GM12878 (cell line): ENCODE measurements around the gene WDTC1. TPM values are rescaled to one million over a fixed set of nuclear protein-coding genes. Genes with fewer than 3 reads are reported as not detected.
"Not testable (repeated sequence)": the region's sequence is repeated elsewhere in the genome, so short reads cannot be mapped to it uniquely, and the experiment has no call there.

Source experiments
- ATAC-seq: fragments of 200-7000 bp; cut with Tn5 transposase; 3 replicates; pipeline ENCODE4 v1.9.1; 2020; ENCODE audit warnings: mild to moderate bottlenecking, moderate library complexity
- BruUV-seq: library from RNA; stranded (reverse); fragments of 400-500 nt; replicated peaks from 2 replicates; lab custom pipeline; 2021; lab: Mats Ljungman, UMichigan
- CTCF ChIA-PET: fragments of 300-600 bp; sonication (Branson Sonifier 250); formaldehyde crosslinking; extraction: SDS; loops from one replicate; lab custom pipeline; 2021; ENCODE audit warnings: inconsistent platforms; lab: Yijun Ruan, JAX
- POLR2A ChIA-PET: fragments of 350-600 bp; formaldehyde crosslinking; extraction: SDS; loops from one replicate; lab custom pipeline; 2021; ENCODE audit warnings: inconsistent platforms; lab: Charles Lee
- RAD21 ChIA-PET: fragments of 300-600 bp; sonication (Branson Sonifier 250); formaldehyde crosslinking; loops from one replicate; lab custom pipeline; 2023; ENCODE audit warnings: antibody characterized with exemption; ENCODE audit not compliant: unreplicated experiment; lab: Charles Lee
- SMC1A ChIA-PET: fragments of 300-600 bp; sonication (Branson Sonifier 250); formaldehyde crosslinking; loops from one replicate; lab custom pipeline; 2023; ENCODE audit not compliant: unreplicated experiment, uncharacterized antibody; lab: Charles Lee
- DNase-seq: peaks from one replicate; pipeline ENCODE4 v3.0.0-alpha.2; 2011; ENCODE audit warnings: low read depth, low spot score
- FAIRE-seq: peaks from 3 replicates; lab custom pipeline; 2011; peaks lifted over from hg19 to GRCh38; lab: Jason Lieb, UNC
- H2AFZ ChIP-seq: 2 replicates; pipeline ENCODE4 v1.6.0; 2011; ENCODE audit warnings: low read depth, low read length, control low read depth; ENCODE audit not compliant: control insufficient read depth
- H3K27ac ChIP-seq: 2 replicates; pipeline ENCODE4 v1.5.1; 2011; ENCODE audit warnings: control low read depth; ENCODE audit not compliant: control insufficient read depth, insufficient read depth
- H3K27me3 ChIP-seq, 2 experiments: replicated peaks in 1 of 2; 2 replicates each; pipeline versions ENCODE4 v1.6.0 to v1.6.1; 2011; ENCODE audit warnings: low read length in 1 of 2; ENCODE audit not compliant: control insufficient read depth in 2 of 2, insufficient read depth in 2 of 2
- H3K36me3 ChIP-seq, 2 experiments: 2 replicates each; pipeline ENCODE4 v1.5.1; 2011; ENCODE audit warnings: low read length in 1 of 2; ENCODE audit not compliant: control insufficient read depth in 2 of 2, insufficient read depth in 2 of 2
- H3K4me1 ChIP-seq: 2 replicates; pipeline ENCODE4 v1.6.1; 2011; ENCODE audit warnings: mild to moderate bottlenecking, low read length, moderate library complexity, mixed read lengths; ENCODE audit not compliant: control insufficient read depth, insufficient read depth
- H3K4me2 ChIP-seq: 2 replicates; pipeline ENCODE4 v1.6.0; 2011; ENCODE audit warnings: control low read depth; ENCODE audit not compliant: control insufficient read depth, insufficient read depth
- H3K4me3 ChIP-seq: fragments of 200-600 bp; sonication (generic); 2 replicates; pipeline ENCODE4 v1.5.1; 2016
- H3K79me2 ChIP-seq: 2 replicates; pipeline ENCODE4 v1.6.0; 2011; ENCODE audit warnings: low read length; ENCODE audit not compliant: control insufficient read depth, insufficient read depth
- H3K9ac ChIP-seq: 2 replicates; pipeline ENCODE4 v1.8.0; 2011; ENCODE audit warnings: low read length, control low read depth, mixed read lengths; ENCODE audit not compliant: control insufficient read depth, insufficient read depth
- H3K9me3 ChIP-seq: replicated peaks from 3 replicates; pipeline ENCODE4 v1.5.1; 2011; ENCODE audit warnings: mild to moderate bottlenecking, low read length; ENCODE audit not compliant: control insufficient read depth, insufficient read depth
- H4K20me1 ChIP-seq: 2 replicates; pipeline ENCODE4 v1.6.0; 2011; ENCODE audit not compliant: control insufficient read depth, insufficient read depth
- BACH1 ChIP-seq: fragments of 450-650 bp; IDR thresholded peaks from 2 replicates; pipeline ENCODE4 v1.6.1; 2017; ENCODE audit warnings: mild to moderate bottlenecking, borderline replicate concordance
- BRCA1 ChIP-seq: IDR thresholded peaks from 2 replicates; pipeline ENCODE4 v1.6.1; 2011; ENCODE audit warnings: low read depth, low read length, improper control_type of control experiment
- EGR1 ChIP-seq, 2 experiments: IDR thresholded peaks; 1 replicate in 1 of 2; 2 replicates in 1 of 2; pipeline ENCODE4 v1.6.1; 2011 to 2012; ENCODE audit warnings: low read depth in 2 of 2, low read length in 2 of 2, borderline replicate concordance in 1 of 2, mild to moderate bottlenecking in 1 of 2, moderate library complexity in 1 of 2
- PAX5 ChIP-seq: IDR thresholded peaks from 2 replicates; pipeline ENCODE4 v1.6.1; 2011; ENCODE audit warnings: low read depth, low read length, borderline replicate concordance
- RFX5 ChIP-seq: IDR thresholded peaks from 2 replicates; pipeline ENCODE4 v1.6.1; 2011; ENCODE audit warnings: low read depth, low read length, improper control_type of control experiment
- WGBS: methylation state at CpG from one replicate; pipeline ENCODE4 v1.1.6; 2016; ENCODE audit warnings: low lambda C conversion rate; ENCODE audit not compliant: insufficient replicate concordance, insufficient coverage; ENCODE audit errors: missing lambda C conversion rate; 5-methylcytosine and 5-hydroxymethylcytosine counted together
- in situ Hi-C: fragments of 300-500 bp; cut with MboI; formaldehyde crosslinking; loops from 9 replicates; pipeline ENCODE4 v1.14.3; 2018; ENCODE audit warnings: mixed read lengths
- intact Hi-C: fragments of 100-400 bp; cut with micrococcal nuclease; formaldehyde crosslinking; loops from one replicate; pipeline ENCODE4 v1.14.2; 2022; ENCODE audit not compliant: unreplicated experiment
- polyA plus RNA-seq, 11 experiments: library from polyadenylated mRNA; depleted of rRNA in 4 of 11; unstranded in 6 of 11; stranded (reverse) in 5 of 11; fragments of >200 nt; fragmentation: Nextera tagmentation in 4 of 11; fragmentation: Illumina TruSeq in 1 of 11; extraction: Ambion mirVana in 4 of 11; extraction: Trizol in 1 of 11; gene quantifications; 1 replicate in 1 of 11; 2 replicates in 10 of 11; pipeline versions ENCODE4 v1.2.1 to v1.2.3, GENCODE V29; 2011 to 2016; ENCODE audit warnings: inconsistent platforms in 2 of 11, missing spikeins in 2 of 11, low read depth in 1 of 11
- total RNA-seq, 4 experiments: library from RNA; depleted of rRNA in 3 of 4; stranded (reverse); fragments of >200 nt in 3 of 4; fragmentation: Illumina TruSeq in 1 of 4; extraction: Trizol in 1 of 4; gene quantifications; 2 replicates each; pipeline versions ENCODE4 v1.2.1 to v1.2.3, GENCODE V29; 2013 to 2021

WDTC1 gene
- total and polyA plus RNA-seq, 10 of the 15 experiments (the other 5 are each of a cell fraction or from before 2014, with no cell fraction given) = 0.21 to 28.7 (median 7.6) TPM

GRCh38 chr1:27217401-27217800, 17.0 kb upstream of the WDTC1 start (continued):
- no peak for TF ChIP-seq EGR1 (IDR thresholded peaks at IDR 0.05; ENCODE audit: borderline replicate concordance in 1 of 2, low read depth in 2 of 2, low read length in 2 of 2)
- no peak for TF ChIP-seq PAX5

- ChIA-PET CTCF (interaction anchor here (1.6 kb wide), 1 partner anchor 106 kb away, joined by 4 read pairs; no protein-coding TSS in a partner anchor), RAD21 (no interaction called here), SMC1A (no interaction called here), POLR2A (no interaction called here)
- H3K79me2 ChIP-seq = no peaks in the 10 kb centered on the region
- H3K36me3 ChIP-seq = no peaks in the 10 kb centered on the region
- FAIRE-seq (no peak), ATAC-seq (no peak), DNase-seq (no peak)
- H4K20me1 ChIP-seq = no peaks in the 10 kb centered on the region
- no peak overlapping the region for H2AFZ ChIP-seq
- H3K27ac ChIP-seq = no peak overlapping the region
- H3K9ac ChIP-seq = no peak overlapping the region
- no peak for TF ChIP-seq BRCA1
- no peak for TF ChIP-seq BACH1
- intact Hi-C loops (no loop called here), in situ Hi-C loops (no loop called here)
- H3K4me1 ChIP-seq = no peaks in the 10 kb centered on the region
- H3K4me3 ChIP-seq = no peak overlapping the region
- no peak overlapping the region for H3K4me2 ChIP-seq
- 2% methylated on average over 3 of the region's 3 CpGs for WGBS
- H3K9me3 ChIP-seq = no peaks in the 10 kb centered on the region
- no TSS peak for BruUV-seq
- H3K27me3 ChIP-seq = no peaks in the 10 kb centered on the region
Observed at GRCh38 chr1:27218736-27219135, 15.7 kb upstream of the WDTC1 start.

- H3K79me2 ChIP-seq = no peaks in the 10 kb centered on the region
- in situ Hi-C loops (no loop called here), intact Hi-C loops (no loop called here)
- H3K4me2 ChIP-seq = no peak overlapping the region
- CTCF ChIA-PET = interaction anchor here (0.9 to 1.4 kb wide), 5 partner anchors 64 to 177 kb away, joined by 3 to 7 read pairs (median 3); no protein-coding TSS in a partner anchor
- DNase-seq = no peak
- ATAC-seq = no peak
- no peaks in the 10 kb centered on the region for H4K20me1 ChIP-seq
- H3K27ac ChIP-seq = no peak overlapping the region
- H2AFZ ChIP-seq = no peak overlapping the region
- RAD21 ChIA-PET = interaction anchor here (1.0 kb wide), 1 partner anchor 64 kb away, joined by 5 read pairs; no protein-coding TSS in a partner anchor
- H3K4me3 ChIP-seq = no peak overlapping the region
- POLR2A ChIA-PET = no interaction called here
- WGBS = 5% methylated on average over 2 of the region's 2 CpGs
- no peaks in the 10 kb centered on the region for H3K4me1 ChIP-seq
- no peaks in the 10 kb centered on the region for H3K9me3 ChIP-seq
- FAIRE-seq = no peak
- H3K36me3 ChIP-seq = no peaks in the 10 kb centered on the region
- no peaks in the 10 kb centered on the region for H3K27me3 ChIP-seq
- BruUV-seq = no TSS peak
- H3K9ac ChIP-seq = no peak overlapping the region
- TF ChIP-seq EGR1 (IDR thresholded peaks at IDR 0.05; ENCODE audit: borderline replicate concordance in 1 of 2, low read depth in 2 of 2, low read length in 2 of 2) = no peak
- TF ChIP-seq RFX5 = no peak
- SMC1A ChIA-PET = interaction anchor here (0.9 to 1.2 kb wide), 2 partner anchors 23 to 64 kb away, joined by 3 to 5 read pairs; no protein-coding TSS in a partner anchor
Observed at GRCh38 chr1:27220096-27220495, 14.3 kb upstream of the WDTC1 start.

- H2AFZ ChIP-seq, H3K4me2 ChIP-seq, H3K9me3 ChIP-seq, BruUV-seq, DNase-seq, in situ Hi-C loops, H3K27me3 ChIP-seq, ATAC-seq, H3K79me2 ChIP-seq, FAIRE-seq, H3K9ac ChIP-seq, H3K36me3 ChIP-seq, H3K27ac ChIP-seq, H3K4me1 ChIP-seq, H3K4me3 ChIP-seq, intact Hi-C loops, H4K20me1 ChIP-seq: not testable (repeated sequence)
- 65% methylated on average over 5 of the region's 5 CpGs for WGBS
- RAD21 ChIA-PET = interaction anchor here (1.0 kb wide), 1 partner anchor 63 kb away, joined by 5 read pairs; no protein-coding TSS in a partner anchor
- CTCF ChIA-PET = interaction anchor here (0.9 to 1.4 kb wide), 3 partner anchors 63 to 119 kb away, joined by 3 to 7 read pairs (median 5); no protein-coding TSS in a partner anchor
- SMC1A ChIA-PET = interaction anchor here (1.2 kb wide), 1 partner anchor 24 kb away, joined by 5 read pairs; no protein-coding TSS in a partner anchor
- POLR2A ChIA-PET = interaction anchor here (0.6 kb wide), 1 partner anchor 172 kb away, joined by 3 read pairs; no protein-coding TSS in a partner anchor
Observed at GRCh38 chr1:27220702-27221497, 13.5 kb upstream of the WDTC1 start.
